IPS-20b (cell line): ENCODE data around the gene INMT.
"Not testable (repeated sequence)": the region's sequence is repeated elsewhere in the genome, so short reads cannot be mapped to it uniquely, and the experiment has no call there.

Experiments used
- H3K27ac ChIP-seq: one replicate; pipeline ENCODE4 v1.5.1; 2013; ENCODE audit warnings: low read length
- H3K27me3 ChIP-seq: 2 replicates; pipeline ENCODE4 v1.6.1; 2013; ENCODE audit warnings: mild to moderate bottlenecking, low read length, inconsistent platforms; ENCODE audit not compliant: insufficient read depth
- H3K36me3 ChIP-seq: 2 replicates; pipeline ENCODE4 v1.6.1; 2013; ENCODE audit warnings: low read depth, mild to moderate bottlenecking, inconsistent platforms, low read length, moderate library complexity; ENCODE audit not compliant: insufficient read depth
- H3K4me1 ChIP-seq: 2 replicates; pipeline ENCODE4 v1.6.1; 2013; ENCODE audit warnings: mild to moderate bottlenecking, control low read depth, inconsistent platforms, low read length, moderate library complexity; ENCODE audit not compliant: insufficient read depth
- H3K4me3 ChIP-seq: 2 replicates; pipeline ENCODE4 v1.5.1; 2013; ENCODE audit warnings: mild to moderate bottlenecking, low read length, inconsistent platforms
- H3K9ac ChIP-seq: 2 replicates; pipeline ENCODE4 v1.6.1; 2013; ENCODE audit warnings: low read depth, mild to moderate bottlenecking, inconsistent platforms, low read length, moderate library complexity
- H3K9me3 ChIP-seq: 2 replicates; pipeline ENCODE4 v1.6.1; 2013; ENCODE audit warnings: mild to moderate bottlenecking, low read depth, low read length, inconsistent platforms; ENCODE audit not compliant: insufficient read depth

The INMT gene

DNA sequence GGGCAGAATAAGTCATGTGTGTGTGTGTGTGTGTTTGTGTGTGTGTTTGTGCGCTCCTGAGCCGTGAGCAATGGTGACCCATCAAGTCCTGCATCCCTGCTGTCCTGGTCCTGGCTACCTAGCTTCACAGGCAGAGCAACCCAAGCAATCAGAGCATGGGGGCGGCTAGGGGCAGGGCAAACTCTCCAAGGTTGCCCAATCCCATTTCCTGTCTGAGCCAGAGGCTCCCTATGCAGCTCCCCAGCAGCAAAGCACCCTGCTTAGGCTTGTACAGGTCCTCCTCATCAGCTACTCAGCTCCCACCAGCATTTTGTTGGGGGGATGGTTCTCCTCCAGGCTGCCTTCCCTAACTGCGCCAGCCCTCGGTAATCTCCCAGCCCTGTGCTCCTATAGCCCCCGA lies 38.5 kb upstream of the INMT start:
- peaks cover 7% of the 10 kb centered on the region; the same call in 1 of the 2 replicates for H3K4me1 ChIP-seq
- H3K36me3 ChIP-seq = no peaks in the 10 kb centered on the region
- peaks cover 8% of the 10 kb centered on the region for H3K9me3 ChIP-seq
- no peak overlapping the region for H3K4me3 ChIP-seq
- no peaks in the 10 kb centered on the region; the same call in 1 of the 2 replicates for H3K27me3 ChIP-seq
- no peak overlapping the region for H3K9ac ChIP-seq
- H3K27ac ChIP-seq = no peak overlapping the region

DNA sequence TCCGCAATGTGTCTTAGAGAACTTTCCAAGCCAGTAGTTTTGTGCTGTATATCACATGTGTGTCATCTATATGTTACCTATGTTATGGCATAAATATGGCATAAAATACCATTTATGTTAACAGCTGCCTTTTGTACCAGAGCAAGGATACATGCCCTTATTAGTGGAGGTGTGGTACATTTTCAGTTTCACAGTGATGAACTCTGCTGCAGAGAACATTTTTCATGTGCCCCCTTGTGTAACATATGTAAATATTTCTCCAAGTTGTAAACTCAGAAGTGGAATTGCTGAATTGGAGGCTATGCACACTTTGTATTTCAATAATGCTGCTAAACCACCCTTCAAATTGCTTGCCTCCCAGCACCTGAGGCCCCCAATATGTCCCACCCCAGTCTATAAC lies 37.8 kb upstream of the INMT start:
- Histone ChIP-seq H3K27ac (no peak overlapping the region), H3K27me3 (no peaks in the 10 kb centered on the region; the same call in 1 of the 2 replicates), H3K9me3 (peaks cover 12% of the 10 kb centered on the region), H3K4me1 (peaks cover 7% of the 10 kb centered on the region; the same call in 1 of the 2 replicates), H3K4me3 (no peak overlapping the region), H3K36me3 (no peaks in the 10 kb centered on the region), H3K9ac (no peak overlapping the region)

DNA sequence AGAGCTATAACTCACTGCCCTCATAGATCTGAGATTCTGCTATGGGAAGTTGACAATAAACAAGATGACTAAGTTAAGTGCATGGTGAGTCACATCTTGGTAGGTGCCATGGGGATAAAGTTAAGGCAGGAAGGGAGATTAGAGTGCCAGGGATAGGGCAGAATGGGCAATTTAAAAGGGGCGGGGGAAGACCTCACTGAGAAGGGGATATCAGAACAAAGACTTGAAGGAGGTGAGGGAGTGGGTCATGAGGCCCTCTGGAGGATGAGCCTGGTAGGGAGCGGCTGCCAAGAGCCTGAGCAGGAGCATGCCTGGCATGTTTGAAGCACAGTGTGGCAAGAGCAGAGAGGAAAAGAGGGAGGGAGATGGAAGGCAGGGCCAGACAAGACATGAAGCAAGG lies 34.8 kb upstream of the INMT start:
- H3K4me1 ChIP-seq = no peaks in the 10 kb centered on the region
- peaks cover 17% of the 10 kb centered on the region for H3K9me3 ChIP-seq
- H3K27ac ChIP-seq = no peak overlapping the region
- no peak overlapping the region for H3K4me3 ChIP-seq
- H3K36me3 ChIP-seq = no peaks in the 10 kb centered on the region
- no peak overlapping the region for H3K9ac ChIP-seq
- no peaks in the 10 kb centered on the region; the same call in 1 of the 2 replicates for H3K27me3 ChIP-seq

DNA sequence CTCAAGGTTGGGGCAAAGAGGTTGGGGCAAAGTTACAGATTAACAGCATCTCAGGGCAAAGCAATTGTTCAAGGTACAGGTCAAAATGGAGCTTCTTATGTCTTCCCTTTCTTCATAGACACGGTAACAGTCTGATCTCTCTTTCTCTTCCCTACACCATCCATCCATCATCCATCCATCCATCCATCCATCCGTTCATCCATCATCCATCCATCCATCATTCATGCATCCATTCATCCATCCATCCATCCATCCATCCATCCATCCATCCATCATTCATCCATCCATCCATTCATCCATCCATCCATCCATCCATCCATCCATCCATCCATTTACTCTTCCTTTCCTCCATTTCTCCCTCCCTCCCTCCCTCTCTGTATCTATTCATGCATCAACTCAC lies 32.5 kb upstream of the INMT start:
- not testable (repeated sequence) for H3K9ac ChIP-seq, H3K27ac ChIP-seq, H3K4me3 ChIP-seq, H3K27me3 ChIP-seq, H3K36me3 ChIP-seq, H3K4me1 ChIP-seq
- peaks cover 17% of the 10 kb centered on the region for H3K9me3 ChIP-seq

DNA sequence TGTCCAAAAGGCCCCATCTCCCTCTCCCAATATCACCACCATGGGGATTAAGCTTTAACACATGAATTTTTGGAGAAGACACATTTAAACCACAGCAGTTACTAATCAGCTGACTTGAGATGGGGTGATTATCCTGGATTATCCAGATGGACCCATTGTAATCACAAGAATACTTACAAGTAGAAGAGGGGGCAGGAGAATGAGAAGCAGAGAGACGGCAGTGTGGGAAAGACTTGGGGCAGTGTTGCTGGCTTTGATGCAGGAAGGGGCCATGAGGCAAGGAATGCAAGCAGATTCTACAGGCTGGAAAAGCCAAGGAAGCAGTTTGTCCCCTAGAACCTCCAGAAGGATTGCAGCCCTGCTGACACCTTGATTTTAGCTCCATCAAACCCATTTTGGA lies 30.7 kb upstream of the INMT start:
- H3K27ac ChIP-seq = no peak overlapping the region
- H3K4me1 ChIP-seq = no peaks in the 10 kb centered on the region
- H3K27me3 ChIP-seq = peaks cover 8% of the 10 kb centered on the region
- no peak overlapping the region for H3K4me3 ChIP-seq
- H3K36me3 ChIP-seq = no peaks in the 10 kb centered on the region
- no peak overlapping the region for H3K9ac ChIP-seq
- H3K9me3 ChIP-seq = peaks cover 17% of the 10 kb centered on the region

DNA sequence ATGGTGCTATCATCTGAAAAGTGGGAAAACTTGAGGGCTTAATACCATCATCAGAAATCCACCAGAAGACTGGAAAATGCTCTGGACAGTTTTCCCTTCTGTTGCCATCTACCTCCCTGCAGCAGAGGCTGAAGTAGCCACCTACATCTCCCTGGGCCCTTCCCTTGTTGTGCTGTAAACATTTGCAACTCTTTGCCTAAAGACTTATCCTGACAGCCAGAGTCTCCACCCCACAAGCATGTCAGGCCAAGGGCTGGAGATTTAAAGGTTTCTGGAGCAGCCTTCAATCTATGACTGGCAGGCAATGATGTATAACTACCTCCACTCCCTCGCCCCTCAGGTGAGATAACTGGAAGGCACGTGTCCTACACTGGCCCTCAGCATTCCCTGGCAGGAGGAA lies 29.7 kb upstream of the INMT start:
- H3K9me3 ChIP-seq = peaks cover 17% of the 10 kb centered on the region
- no peak overlapping the region for H3K4me3 ChIP-seq
- no peaks in the 10 kb centered on the region for H3K36me3 ChIP-seq
- H3K27me3 ChIP-seq = peaks cover 8% of the 10 kb centered on the region
- no peak overlapping the region for H3K9ac ChIP-seq
- H3K27ac ChIP-seq = no peak overlapping the region
- peaks cover 9% of the 10 kb centered on the region; the same call in 1 of the 2 replicates for H3K4me1 ChIP-seq

DNA sequence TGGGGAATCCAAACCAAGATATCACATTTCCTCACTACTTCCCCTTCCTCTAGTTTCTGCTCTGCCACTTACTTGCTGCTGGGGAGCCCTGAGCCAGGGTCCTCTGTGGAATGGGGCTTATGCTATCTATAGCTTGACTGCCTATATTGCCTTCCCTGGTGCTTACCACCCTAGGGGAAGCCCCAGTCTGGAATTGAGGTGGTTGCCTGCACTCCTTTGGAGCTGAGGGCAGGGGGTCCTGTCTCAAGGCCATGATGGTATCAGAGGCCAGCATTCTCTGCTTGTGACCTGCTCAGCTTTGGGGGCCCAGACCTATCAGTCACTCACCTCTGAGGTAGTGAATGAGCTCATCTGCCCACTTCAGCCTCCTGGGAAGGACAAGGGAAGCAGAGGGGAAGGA lies 29.3 kb upstream of the INMT start:
- Histone ChIP-seq H3K9ac (no peak overlapping the region), H3K27ac (no peak overlapping the region), H3K9me3 (peaks cover 16% of the 10 kb centered on the region), H3K27me3 (peaks cover 8% of the 10 kb centered on the region), H3K4me3 (no peak overlapping the region), H3K4me1 (peaks cover 11% of the 10 kb centered on the region; the same call in 1 of the 2 replicates), H3K36me3 (no peaks in the 10 kb centered on the region)

DNA sequence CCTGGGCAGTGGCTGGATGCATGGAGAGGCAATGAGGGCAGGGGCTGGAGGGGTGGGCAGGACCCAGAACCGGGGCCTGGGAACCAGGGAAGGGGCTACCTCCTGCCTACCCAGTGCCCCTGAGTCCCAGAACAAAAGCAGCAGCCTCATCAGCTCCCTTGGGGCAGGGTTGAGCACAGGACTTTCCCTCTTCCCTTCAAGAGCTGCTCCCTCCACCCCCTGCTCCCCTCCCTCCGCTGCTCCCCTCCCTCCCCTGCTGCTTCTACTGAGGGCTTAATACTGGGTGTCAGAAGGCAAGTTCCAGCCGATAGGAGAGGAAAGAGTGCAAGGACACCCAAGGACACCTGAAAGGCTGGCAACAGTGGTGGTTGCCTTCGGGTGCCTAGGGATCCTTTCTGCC lies 28.2 kb upstream of the INMT start:
- Histone ChIP-seq H3K27ac (no peak overlapping the region), H3K9me3 (peaks cover 5% of the 10 kb centered on the region; the same call in 1 of the 2 replicates), H3K27me3 (peaks cover 8% of the 10 kb centered on the region), H3K4me1 (peaks cover 11% of the 10 kb centered on the region; the same call in 1 of the 2 replicates), H3K36me3 (no peaks in the 10 kb centered on the region), H3K9ac (no peak overlapping the region), H3K4me3 (no peak overlapping the region)

DNA sequence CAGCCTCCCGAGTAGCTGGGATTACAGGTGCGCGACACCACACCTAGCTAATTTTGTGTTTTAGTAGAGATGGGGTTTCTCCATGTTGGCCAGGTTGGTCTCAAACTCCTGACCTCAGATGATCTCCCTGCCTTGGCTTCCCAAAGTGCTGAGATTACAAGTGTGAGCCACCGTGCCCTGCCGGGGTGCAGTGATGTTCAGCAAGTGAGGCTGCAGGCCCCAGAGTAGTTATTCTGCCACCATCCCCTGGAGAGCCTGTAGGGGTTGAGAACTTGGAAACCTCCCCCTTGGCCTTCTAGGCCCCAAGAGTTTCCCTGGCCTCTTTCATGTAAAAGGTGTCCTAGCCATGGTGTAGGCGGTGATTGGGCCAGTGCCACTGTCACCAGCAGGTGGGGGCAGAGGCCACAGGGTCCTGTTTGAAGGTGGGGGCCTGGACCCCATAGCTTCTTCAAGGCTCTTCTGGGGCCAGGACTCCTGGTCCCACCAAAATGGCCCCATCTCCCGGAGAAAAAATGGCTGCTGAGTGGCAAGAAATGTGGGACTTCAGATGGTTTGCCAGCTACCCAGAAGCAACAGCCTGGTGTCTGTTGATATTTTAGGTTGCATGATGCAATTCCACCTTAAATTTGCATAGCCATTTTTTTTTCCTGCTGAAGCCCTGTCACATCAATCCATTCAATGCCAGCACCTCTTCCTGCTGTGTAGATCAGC lies 25.5 kb upstream of the INMT start:
- Histone ChIP-seq H3K9ac (peak overlapping the region; percentile 7; the same call in 1 of the 2 replicates), H3K36me3 (no peaks in the 10 kb centered on the region), H3K4me1 (peaks cover 11% of the 10 kb centered on the region; the same call in 1 of the 2 replicates), H3K4me3 (no peak overlapping the region), H3K27ac (peak overlapping the region; percentile 12), H3K9me3 (no peaks in the 10 kb centered on the region), H3K27me3 (peaks cover 8% of the 10 kb centered on the region)

DNA sequence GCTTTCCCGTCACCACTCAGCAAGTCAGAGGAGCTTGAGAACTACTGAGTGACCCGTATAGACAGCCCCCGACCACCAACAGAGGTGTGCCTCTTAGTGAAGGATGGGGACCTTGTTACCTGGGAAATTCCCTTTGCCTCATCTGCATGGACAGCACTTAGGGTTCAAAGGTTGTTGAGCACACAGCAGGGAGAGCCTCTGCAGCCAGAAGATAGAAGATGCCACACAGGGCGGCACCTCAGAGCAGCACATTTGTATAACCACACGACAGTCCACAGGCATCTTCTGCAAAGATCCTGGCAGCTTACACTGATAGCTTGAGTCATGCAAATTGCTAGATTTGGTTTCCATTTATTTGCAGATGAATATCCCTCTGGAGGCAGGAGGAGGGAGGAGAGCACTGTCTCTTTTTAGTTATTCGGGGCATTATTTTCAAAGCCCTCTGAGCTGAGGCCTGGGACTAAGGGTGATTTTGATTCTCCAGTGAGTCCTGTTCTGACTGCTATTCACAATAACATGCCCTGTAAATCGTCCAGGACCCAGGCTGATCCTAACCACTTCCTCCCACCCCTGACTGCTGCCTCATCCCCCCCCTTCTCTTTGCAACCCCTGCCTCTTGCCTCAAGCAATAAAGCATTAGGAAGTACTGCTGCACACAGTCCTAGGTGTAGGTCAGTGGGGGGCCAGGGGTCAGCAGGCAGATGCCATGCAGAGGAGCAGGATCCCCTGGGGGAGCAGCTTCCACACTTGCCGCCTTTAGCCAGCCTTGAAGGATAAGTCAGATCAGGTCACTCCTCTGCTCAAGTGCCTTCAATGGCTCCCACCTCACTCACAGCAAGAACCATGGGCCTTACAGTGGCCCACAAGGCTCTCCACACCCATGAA lies 24.6 kb upstream of the INMT start:
- Histone ChIP-seq H3K27ac (peak overlapping the region; percentile 12), H3K4me1 (peaks cover 11% of the 10 kb centered on the region; the same call in 1 of the 2 replicates), H3K9ac (peak overlapping the region; percentile 7; the same call in 1 of the 2 replicates), H3K9me3 (no peaks in the 10 kb centered on the region), H3K4me3 (no peak overlapping the region), H3K36me3 (no peaks in the 10 kb centered on the region), H3K27me3 (peaks cover 8% of the 10 kb centered on the region)

DNA sequence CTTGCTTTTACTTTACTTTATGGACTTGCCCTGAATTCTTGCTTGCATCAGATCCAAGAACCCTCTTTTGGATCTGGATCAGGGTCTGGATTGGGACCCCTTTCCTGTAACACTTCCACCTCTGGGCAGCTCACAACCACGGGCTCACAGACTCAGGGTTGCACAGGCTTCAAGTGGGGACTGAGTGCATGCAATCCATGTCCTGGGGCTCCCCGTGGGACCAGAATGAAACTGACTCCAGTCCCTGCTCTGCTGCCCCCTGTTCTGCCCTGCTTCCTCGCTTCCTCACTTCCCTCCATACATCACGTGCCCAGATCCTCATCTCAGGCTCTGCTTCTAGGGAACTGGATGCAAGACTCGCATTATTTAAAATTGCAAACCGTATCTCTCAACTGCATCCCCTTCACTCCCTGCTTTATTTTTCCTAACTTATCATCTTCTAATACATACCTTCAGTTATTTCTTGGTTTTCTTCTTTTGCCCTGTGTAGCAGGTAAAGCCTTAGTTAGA lies 23.3 kb upstream of the INMT start:
- H3K4me3 ChIP-seq = no peak overlapping the region
- H3K27ac ChIP-seq = no peak overlapping the region
- peaks cover 8% of the 10 kb centered on the region for H3K27me3 ChIP-seq
- no peaks in the 10 kb centered on the region for H3K9me3 ChIP-seq
- H3K9ac ChIP-seq = no peak overlapping the region
- H3K4me1 ChIP-seq = peaks cover 11% of the 10 kb centered on the region; the same call in 1 of the 2 replicates
- no peaks in the 10 kb centered on the region for H3K36me3 ChIP-seq
